Stimulated activated CD4-positive, alpha-beta T cell treated with anti-CD3 and anti-CD28 coated beads, Interleukin-1b, Interleukin-23, amount 100 ng/mL, for 24 hours (primary cell): ENCODE measurements around the gene TTC12.

Source experiments
- DNase-seq, 4 experiments: peaks; one replicate each; pipeline ENCODE4 v3.0.0-alpha.2; 2020; ENCODE audit warnings: low read depth in 4 of 4, low spot score in 1 of 4

The TTC12 gene

DNA sequence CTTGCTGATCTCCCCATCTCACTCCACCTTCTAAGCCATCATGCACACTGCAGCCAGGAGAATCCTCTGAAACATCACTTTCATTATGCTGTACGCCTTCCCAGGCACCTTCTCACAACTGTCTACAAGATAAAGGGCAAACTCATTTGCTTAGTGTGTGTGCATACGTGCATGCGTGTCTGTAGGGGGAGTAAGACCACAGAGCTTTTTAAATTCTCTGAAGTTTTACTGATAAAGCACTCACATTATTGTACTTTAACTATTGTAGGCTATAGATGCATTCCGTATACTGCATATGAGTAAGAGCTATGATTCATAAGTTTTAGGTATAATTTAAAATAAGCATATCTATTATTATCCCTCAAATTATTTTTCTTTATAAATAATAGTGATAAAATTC lies 57.9 kb downstream of the TTC12 start:
- DNase-seq: no peak

GRCh38 chr11:113373306-113373705 lies 58.9 kb downstream of the TTC12 start:
- DNase-seq: no peak

DNA sequence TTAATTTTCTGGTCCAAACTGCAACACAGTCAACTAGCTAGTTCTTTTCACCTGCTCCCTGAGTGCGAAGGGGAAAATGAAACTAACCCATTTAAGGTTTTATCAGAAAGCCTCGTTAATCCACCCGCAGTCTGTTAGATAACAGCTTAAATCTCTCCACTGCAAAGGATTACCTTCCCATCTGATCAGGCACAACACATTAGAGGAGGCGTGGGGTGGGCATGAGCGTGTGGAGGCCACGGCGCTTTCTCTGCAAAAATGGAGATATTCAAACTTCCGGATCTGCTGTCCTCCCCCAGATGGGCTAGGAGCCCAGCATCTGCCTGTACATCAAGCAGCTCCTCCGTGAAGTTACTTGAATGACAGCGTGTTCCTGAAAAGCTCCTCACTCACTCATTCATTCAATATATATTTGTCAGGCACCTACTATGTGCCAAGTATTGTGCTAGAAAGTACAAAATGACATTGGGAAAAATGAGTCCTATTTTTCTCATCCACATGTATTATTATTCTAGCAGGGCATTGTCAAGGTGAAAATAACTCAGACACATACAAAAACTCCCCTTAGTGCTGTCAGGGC lies 59.7 kb downstream of the TTC12 start:
- DNase-seq: no peak

- no peak for DNase-seq
These were observed 61.0 kb downstream of the TTC12 start for GRCh38 chr11:113375402-113375801.

DNA sequence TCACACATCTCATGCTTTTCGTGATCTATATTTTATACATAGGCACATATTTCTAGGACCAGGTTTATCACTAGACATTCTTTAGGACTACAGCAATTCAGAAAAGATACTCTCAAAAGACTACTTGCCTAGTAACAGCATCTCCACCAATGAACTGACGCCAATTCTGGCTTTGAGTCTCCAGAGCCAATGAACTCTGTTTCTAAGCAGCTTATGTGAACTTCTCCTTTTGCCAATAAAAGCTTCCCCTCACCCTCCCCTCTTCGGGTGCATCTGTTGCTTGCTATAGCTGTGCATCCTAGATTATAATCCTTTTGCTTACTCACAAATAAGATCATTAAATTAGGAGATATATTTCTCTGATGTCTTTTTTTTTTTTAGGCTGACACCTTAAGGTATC lies 61.8 kb downstream of the TTC12 start:
- DNase-seq: no peak

- no peak for DNase-seq
These were observed 63.5 kb downstream of the TTC12 start for GRCh38 chr11:113377681-113378412.

- no peak for DNase-seq
These were observed 64.3 kb downstream of the TTC12 start for GRCh38 chr11:113378692-113379091.

DNA sequence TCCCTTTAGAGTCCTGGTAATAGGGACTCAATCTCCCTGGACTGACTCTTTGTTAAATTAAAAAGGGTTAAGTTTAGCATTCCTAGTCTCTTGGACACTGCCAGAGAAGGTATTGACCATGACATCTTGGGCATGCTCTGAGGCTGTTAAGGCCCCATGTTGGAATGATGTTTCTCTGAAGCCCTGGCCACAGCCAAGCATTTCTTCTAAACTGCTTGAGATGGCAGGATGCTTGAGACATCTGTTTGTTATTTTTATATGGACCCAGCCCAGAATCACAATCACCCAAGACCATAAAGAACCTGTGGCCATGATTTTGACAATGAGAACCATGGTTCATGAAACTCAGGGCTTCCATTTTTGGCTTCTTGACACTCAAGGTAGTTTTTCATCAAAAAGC lies 67.7 kb downstream of the TTC12 start:
- no peak for DNase-seq

DNA sequence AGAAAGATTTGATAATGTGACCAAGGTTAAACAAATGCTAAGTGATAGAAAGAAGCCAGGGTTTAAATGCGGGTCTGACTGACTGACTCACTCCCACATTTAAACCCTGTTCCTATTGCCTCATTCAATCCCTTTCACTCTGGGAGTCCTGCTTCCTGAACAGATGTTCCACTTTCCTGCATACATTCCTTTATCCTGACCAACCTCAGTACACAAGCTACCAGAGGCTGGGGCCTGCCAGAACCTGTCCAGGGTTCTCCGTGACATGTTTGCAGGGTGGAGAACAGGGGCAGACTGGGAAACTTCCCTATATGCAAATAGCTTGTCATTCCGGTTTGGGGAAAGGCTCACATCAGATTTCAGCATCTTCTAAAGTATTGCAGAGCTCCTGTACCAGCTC lies 70.2 kb downstream of the TTC12 start:
- no peak for DNase-seq

GRCh38 chr11:113385749-113386148 lies 71.4 kb downstream of the TTC12 start:
- DNase-seq: no peak

DNA sequence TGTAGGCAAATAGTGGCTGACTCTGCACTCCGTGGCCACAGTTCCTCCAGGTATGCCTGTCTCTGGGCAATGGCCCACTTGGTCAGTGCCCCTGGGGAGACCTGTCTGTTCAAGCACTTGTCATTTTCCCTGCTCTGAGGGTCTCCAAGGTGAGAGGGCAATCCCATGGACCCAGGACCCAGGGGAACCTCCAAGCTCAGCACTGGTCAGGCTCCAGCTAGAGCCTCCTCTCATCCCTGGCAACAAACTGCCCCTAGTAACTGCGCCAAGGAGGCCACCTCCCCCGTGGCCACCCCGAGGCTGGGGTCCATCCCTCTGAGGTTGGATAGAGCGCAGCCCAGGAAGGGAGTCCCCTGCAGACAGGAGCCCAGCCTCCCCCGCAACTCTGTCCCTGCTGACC lies 72.5 kb downstream of the TTC12 start:
- DNase-seq: no peak

DNA sequence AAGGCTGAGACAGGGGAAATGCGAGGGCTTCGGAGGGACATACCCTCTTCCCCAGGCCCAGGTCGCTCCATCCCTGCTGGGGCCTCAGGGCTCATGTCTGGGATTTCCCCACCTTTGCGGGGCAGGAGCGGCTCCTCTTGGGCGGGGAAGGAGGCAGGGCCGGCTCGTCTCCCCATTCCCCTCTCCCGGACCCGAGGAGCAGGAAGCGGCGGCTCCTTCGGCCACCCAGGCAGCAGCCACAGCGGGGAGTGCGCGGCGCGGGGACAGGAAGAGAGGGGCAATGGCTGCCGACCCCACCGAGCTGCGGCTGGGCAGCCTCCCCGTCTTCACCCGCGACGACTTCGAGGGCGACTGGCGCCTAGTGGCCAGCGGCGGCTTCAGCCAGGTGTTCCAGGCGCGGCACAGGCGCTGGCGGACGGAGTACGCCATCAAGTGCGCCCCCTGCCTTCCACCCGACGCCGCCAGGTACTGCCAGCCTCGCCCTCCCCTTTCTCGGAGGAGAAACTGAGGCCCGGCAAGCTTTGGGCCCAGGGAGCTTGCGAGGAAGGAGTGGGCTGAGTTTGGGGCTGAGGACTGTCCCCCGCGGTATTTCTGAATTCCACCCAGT lies 73.3 kb downstream of the TTC12 start, which contains the start of gene ANKK1:
Gene ANKK1, plus strand, starts transcription at position 175 of the 607 bp plus-strand sequence. Its CDS starts 106 bp downstream, at position 281.
- DNase-seq: no peak

DNA sequence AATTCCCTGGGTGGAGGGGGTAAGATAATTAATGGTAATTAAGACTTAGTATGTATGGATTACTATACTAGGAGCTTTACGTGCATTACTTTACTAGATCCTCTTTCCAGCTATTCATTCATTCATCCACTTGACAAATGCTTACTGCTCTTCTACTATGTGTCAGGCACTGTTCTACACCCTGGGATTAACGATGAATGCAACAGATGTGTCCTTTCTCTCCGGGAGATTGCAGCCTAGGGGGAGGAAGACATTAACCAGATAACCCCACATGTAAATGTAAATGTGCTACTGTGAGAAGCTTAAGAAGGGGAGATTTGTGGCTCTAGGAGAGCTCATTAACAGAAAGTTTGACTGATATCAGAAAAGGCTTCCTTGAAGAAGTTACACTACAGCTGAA lies 74.9 kb downstream of the TTC12 start:
- no peak for DNase-seq

GRCh38 chr11:113392236-113392921 lies 78.0 kb downstream of the TTC12 start:
- no peak for DNase-seq

GRCh38 chr11:113393501-113393985 lies 79.2 kb downstream of the TTC12 start:
- no peak for DNase-seq

DNA sequence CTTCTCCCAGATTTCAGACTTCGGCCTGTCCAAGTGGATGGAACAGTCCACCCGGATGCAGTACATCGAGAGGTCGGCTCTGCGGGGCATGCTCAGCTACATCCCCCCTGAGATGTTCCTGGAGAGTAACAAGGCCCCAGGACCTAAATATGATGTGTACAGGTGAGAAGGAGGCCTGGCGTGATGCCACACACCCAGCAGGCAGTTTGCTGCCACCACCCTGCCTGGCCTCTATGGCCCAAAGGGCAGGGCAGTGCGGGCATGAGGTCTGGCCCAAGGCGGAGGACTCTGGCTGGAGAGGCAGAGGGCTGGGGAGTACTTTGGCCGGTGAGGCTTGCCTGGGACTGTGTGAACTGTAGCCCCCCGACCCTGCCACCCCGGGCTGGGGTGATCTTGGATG lies 80.5 kb downstream of the TTC12 start:
- no peak for DNase-seq

GRCh38 chr11:113395782-113396336 lies 81.5 kb downstream of the TTC12 start:
- DNase-seq: no peak

DNA sequence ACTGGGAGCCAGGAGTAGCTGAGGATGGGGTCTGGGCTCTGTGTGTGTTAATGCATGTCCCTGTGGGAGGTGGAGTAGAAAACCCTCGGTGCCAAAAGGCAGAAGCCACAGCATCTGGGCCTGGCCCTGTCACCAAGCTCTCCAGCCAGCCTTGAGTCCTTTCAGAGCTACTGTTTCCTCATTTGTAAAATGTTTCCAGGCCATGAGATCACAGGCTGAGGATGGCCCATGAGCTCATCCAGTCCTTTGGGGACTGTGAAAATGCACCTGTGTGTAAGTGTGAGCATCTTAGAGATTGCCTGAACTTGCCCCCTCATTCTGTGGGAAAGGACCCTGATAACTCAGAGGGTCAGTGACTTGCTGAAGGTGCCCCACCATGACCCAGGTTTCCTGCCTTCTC lies 82.3 kb downstream of the TTC12 start:
- no peak for DNase-seq

DNA sequence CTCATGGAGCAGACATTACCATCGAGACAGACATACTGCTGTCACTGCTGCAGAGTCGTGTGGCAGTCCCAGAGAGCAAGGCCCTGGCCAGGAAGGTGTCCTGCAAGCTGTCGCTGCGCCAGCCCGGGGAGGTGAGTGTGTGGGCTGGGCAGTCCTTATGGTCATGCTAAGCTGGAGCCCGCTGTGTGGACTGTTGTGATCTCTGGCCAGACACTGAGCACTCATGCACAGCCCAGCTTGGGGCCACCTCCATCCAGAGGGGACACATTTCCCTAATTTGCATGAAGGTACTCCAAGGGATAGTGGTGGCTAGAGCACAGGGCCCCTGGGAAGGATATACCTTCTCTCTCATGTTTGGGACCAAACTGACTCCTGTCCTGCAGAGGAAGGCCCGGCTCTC lies 82.8 kb downstream of the TTC12 start:
- DNase-seq: no peak

GRCh38 chr11:113397821-113398220 lies 83.4 kb downstream of the TTC12 start:
- DNase-seq: no peak

GRCh38 chr11:113398669-113399430 lies 84.5 kb downstream of the TTC12 start:
- no peak for DNase-seq
